PC-3 (cell line): Measurements from ENCODE around the gene ACBD4.

ENCODE experiments used
- CTCF ChIP-seq: fragments of 300-600 bp; sonication (generic); conservative IDR thresholded peaks from 2 replicates; pipeline ENCODE4 v1.5.1; 2017; ENCODE audit warnings: antibody characterized with exemption, low read depth, mild to moderate bottlenecking, low read length
- EZH2phosphoT487 ChIP-seq: fragments of 300-600 bp; sonication (generic); IDR thresholded peaks from 2 replicates; pipeline ENCODE4 v1.6.1; 2018; ENCODE audit warnings: mild to moderate bottlenecking, antibody characterized with exemption, low read length, borderline replicate concordance

- TF ChIP-seq CTCF, result no peak
- TF ChIP-seq EZH2phosphoT487, result no peak
Measured at GRCh38 chr17:45172232-45172540, 36.7 kb downstream of the ACBD4 start.
